Brain microvascular endothelial cell (primary cell): ENCODE measurements around the gene LYRM9.

Experiments used
- DNase-seq: peaks from one replicate; pipeline ENCODE4 v3.0.0-alpha.2; 2020
- H3K27ac ChIP-seq: fragments of 250-450 bp; sonication (Bioruptor Pico); 2 replicates; pipeline ENCODE4 v1.5.1; 2020; ENCODE audit warnings: mild to moderate bottlenecking, moderate library complexity
- H3K27me3 ChIP-seq: fragments of 250-450 bp; sonication (Bioruptor Pico); replicated peaks from 2 replicates; pipeline ENCODE4 v1.5.1; 2020; ENCODE audit warnings: mild to moderate bottlenecking
- H3K36me3 ChIP-seq: fragments of 250-450 bp; sonication (Bioruptor Pico); replicated peaks from 2 replicates; pipeline ENCODE4 v1.5.1; 2020; ENCODE audit warnings: mild to moderate bottlenecking
- H3K4me3 ChIP-seq: 2 replicates; pipeline ENCODE4 v1.5.1; 2011; ENCODE audit warnings: low read depth, mild to moderate bottlenecking, control low read depth, low read length, moderate library complexity
- in situ Hi-C: cut with HindIII; loops from 2 replicates; pipeline ENCODE4 v1.10.0; 2017; ENCODE audit warnings: low sequenced_read_pairs, low pct_ligation_motif_present
- TF ChIP-seq, protein P1 (sequence below): IDR thresholded peaks from 2 replicates; pipeline ENCODE4 v1.5.1; 2011; ENCODE audit warnings: low read depth, mild to moderate bottlenecking, moderate library complexity, low read length, control low read depth, inconsistent platforms; ENCODE audit errors: missing control alignments

The LYRM9 gene

DNA sequence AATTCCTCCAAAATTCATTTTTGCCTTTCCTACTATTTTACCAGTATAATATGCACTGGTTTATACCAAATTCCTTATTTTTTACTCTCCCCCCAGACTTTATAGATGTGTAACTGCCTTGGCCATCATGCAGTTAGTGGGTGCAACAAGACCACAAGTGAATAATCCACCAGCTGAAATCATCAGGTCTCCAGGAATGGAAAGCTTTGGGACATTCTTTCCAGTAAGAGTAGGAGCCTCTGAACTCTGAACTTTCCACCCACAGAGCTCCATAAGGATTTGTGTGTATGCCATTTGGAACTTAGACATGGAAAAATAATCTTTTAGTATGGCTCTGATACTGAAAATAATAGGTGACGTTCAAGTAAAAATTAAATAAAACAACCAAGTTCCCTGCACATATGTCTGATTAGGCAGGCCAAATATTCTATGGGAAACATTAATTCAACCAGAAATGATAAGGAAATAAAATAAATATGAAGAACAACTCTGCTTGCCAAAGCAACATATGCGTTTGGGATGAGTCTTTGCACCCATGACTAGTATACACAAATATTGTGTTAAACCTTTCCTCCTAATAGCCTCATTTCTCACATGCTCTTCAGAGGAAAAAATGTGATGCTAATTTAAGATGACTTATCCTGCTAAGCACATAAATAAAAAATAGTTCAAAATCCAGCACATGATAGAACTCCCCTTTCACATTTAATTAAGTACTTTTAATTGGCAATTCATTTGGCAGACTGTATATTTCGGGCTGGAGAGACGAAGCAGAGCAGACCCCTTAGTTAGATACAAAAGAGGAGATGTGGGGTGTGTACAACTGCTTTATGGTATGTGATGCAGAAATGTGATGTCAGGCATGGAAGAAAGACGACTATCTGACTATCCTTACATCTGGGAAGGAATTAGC lies 11.6 kb upstream of the LYRM9 start:
- no peak for DNase-seq
- H3K27ac ChIP-seq: no peak overlapping the region
- no peaks in the 10 kb centered on the region for H3K27me3 ChIP-seq
- no peaks in the 10 kb centered on the region for H3K36me3 ChIP-seq
- TF ChIP-seq, protein P1, sequence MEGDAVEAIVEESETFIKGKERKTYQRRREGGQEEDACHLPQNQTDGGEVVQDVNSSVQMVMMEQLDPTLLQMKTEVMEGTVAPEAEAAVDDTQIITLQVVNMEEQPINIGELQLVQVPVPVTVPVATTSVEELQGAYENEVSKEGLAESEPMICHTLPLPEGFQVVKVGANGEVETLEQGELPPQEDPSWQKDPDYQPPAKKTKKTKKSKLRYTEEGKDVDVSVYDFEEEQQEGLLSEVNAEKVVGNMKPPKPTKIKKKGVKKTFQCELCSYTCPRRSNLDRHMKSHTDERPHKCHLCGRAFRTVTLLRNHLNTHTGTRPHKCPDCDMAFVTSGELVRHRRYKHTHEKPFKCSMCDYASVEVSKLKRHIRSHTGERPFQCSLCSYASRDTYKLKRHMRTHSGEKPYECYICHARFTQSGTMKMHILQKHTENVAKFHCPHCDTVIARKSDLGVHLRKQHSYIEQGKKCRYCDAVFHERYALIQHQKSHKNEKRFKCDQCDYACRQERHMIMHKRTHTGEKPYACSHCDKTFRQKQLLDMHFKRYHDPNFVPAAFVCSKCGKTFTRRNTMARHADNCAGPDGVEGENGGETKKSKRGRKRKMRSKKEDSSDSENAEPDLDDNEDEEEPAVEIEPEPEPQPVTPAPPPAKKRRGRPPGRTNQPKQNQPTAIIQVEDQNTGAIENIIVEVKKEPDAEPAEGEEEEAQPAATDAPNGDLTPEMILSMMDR: no peak
- in situ Hi-C loops: no loop called here
- no peak overlapping the region for H3K4me3 ChIP-seq

DNA sequence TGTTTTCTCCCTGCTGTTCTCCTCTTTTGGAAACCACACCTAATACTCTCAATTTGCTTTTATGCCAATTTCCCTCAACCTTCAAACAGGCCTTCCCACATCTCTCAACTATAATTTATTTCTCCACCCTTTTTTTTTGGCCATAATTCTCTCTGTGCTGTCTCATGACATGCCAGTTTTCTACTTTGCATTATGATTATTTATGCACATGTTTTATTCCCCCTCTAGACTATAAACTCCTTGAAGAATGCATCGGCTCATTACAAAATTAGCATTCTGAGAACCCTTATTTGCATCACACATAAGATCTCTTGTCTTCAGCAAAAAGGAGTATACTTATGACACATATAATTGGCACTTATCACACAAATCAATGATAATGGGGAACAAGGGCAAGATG lies 10.9 kb upstream of the LYRM9 start:
- H3K27me3 ChIP-seq: no peaks in the 10 kb centered on the region
- in situ Hi-C loops: no loop called here
- H3K36me3 ChIP-seq: no peaks in the 10 kb centered on the region
- H3K27ac ChIP-seq: no peak overlapping the region
- TF ChIP-seq, protein P1: no peak
- no peak overlapping the region for H3K4me3 ChIP-seq
- no peak for DNase-seq

DNA sequence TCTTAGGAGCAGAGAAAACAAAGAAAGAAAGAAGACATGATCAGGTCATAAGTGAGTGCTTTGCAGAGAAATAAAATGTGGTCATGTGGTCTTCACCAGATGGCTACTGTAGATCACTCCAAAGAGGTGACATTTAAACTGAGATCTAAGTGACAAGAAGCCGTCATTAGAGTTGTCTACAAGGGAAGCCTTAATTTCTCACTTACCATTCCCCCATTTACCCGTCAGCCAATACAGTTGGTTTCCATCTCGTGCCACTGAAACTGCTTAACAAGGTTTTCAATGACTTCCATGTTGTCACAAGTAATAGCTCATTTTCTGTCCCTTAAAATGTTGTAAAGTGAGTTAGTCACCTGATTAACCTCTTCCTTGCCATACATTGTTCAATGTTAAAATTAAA lies 6.4 kb upstream of the LYRM9 start:
- Histone ChIP-seq H3K27me3 (peaks cover 4% of the 10 kb centered on the region), H3K27ac (no peak overlapping the region), H3K36me3 (no peaks in the 10 kb centered on the region), H3K4me3 (no peak overlapping the region)
- in situ Hi-C loops: no loop called here
- no peak for DNase-seq
- TF ChIP-seq, protein P1: no peak

DNA sequence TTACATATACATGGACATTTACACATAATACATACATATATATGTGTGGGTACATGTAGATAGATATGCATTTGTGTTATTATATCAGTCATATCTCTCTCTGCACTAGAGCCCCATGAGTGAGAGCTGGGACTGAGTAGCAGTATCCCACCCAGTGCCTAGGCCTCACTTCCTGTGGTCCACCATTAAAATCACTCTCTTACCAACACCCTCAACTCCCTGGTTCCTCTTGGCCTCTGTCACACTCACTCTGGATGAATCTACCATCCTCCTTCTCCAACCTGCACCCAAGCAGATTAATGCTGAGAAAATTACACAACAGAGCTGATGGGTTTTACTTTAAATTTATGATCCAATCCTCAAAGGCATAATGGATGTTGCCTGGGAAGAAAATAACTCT lies 4.9 kb upstream of the LYRM9 start:
- in situ Hi-C loops: no loop called here
- DNase-seq: no peak
- H3K27ac ChIP-seq: no peak overlapping the region

DNA sequence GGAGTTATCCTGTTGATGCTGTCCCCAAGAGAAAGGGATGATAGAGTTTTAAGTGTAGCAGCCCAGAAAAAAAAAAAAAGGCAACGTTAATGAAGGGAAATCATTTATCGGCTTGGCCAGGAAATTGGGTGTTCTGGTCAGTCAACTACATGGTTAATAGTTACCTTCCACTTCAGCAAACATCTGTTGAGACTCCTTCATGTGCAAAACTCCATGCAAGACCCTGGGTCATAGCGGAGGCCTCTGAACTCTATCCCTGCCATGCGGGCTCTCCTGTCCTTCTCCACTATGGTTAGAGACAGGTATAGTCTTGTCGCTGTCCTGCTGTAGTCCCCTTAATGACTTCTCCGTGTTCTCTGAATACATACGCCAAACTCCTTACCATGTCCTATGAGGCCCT lies 3.5 kb upstream of the LYRM9 start:
- H3K4me3 ChIP-seq: no peak overlapping the region
- no peak for DNase-seq
- TF ChIP-seq, protein P1: no peak
- no peak overlapping the region for H3K27ac ChIP-seq
- no peaks in the 10 kb centered on the region for H3K36me3 ChIP-seq
- in situ Hi-C loops: no loop called here
- H3K27me3 ChIP-seq: peaks cover 8% of the 10 kb centered on the region

More for the DNA sequence above, 4.9 kb upstream of the LYRM9 start:
- Histone ChIP-seq H3K4me3 (no peak overlapping the region), H3K27me3 (peaks cover 8% of the 10 kb centered on the region), H3K36me3 (no peaks in the 10 kb centered on the region)
- TF ChIP-seq, protein P1: no peak
